Rectal smooth muscle tissue (tissue), 1 donor: ENCODE measurements around the gene ADAMTS17.

ENCODE experiments used
- H3K27ac ChIP-seq: one replicate; pipeline ENCODE4 v1.7.0; 2013; ENCODE audit warnings: low read depth, low read length, inconsistent platforms
- H3K27me3 ChIP-seq: one replicate; pipeline ENCODE4 v1.7.0; 2013; ENCODE audit warnings: low read length; ENCODE audit not compliant: control insufficient read depth, insufficient read depth
- H3K36me3 ChIP-seq: one replicate; pipeline ENCODE4 v1.7.0; 2013; ENCODE audit warnings: low read length; ENCODE audit not compliant: control insufficient read depth, insufficient read depth
- H3K4me1 ChIP-seq: one replicate; pipeline ENCODE4 v1.7.0; 2013; ENCODE audit warnings: low read length; ENCODE audit not compliant: control insufficient read depth, insufficient read depth
- H3K4me3 ChIP-seq: one replicate; pipeline ENCODE4 v1.7.0; 2013; ENCODE audit warnings: low read length
- H3K9ac ChIP-seq: one replicate; pipeline ENCODE4 v1.7.0; 2013; ENCODE audit warnings: low read length

Gene ADAMTS17

DNA sequence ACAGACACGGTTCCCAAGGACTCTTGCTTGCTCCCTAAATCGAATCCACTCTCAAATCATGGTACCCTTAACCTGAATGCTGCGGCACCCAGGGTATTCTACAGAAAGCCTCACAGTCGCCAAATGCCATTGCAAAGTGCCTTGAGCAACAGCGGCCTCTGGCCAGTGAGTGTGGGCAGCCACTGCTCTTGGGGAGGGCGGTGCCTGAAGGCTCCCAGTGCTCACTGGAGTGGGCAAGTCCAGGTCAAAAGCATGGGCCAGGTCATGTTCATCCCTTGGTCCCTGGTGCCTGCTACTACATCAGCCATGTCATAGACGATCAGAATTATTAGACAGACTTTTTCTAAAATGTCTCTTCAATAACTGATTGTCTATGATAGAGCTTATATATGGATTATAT is 82.5 kb downstream of the ADAMTS17 start:
- no peak overlapping the region for H3K27ac ChIP-seq

DNA sequence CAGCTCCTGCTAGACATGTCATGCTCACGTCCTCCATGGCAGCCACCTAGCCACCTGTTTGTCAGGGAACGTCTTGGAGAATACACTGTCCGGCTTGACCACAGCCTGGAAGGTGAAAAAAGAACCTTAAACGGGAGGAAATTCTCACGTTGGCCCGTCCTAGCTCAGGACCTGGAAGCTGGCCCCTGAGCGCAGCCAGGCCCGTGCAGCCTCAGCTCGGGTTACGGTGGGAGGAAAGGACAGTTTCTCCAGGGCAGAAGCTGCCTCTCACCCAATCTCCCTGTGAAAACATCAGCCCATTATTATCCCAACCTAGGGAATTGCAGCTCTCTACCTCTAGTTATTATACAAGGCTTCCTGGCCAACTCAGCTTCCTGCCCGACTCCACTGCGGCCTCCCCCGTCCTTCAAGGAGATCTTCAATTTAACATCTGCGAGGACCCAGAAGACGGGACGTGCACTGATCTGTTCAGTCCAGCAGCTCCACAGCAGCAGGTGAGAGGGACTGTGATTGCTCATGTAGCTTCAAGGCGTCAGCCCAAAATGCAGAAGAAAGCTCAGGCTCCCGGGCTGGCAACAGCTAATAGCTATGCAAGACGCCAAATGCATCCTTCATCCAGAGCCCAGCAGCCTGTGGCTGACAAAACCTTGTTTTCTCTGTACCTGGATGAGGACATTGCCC is 84.7 kb downstream of the ADAMTS17 start:
- no peak overlapping the region for H3K27ac ChIP-seq

More for the DNA sequence above, 82.5 kb downstream of the ADAMTS17 start:
- H3K4me3 ChIP-seq: no peak overlapping the region
- H3K27me3 ChIP-seq: no peaks in the 10 kb centered on the region
- no peaks in the 10 kb centered on the region for H3K36me3 ChIP-seq
- no peaks in the 10 kb centered on the region for H3K4me1 ChIP-seq
- H3K9ac ChIP-seq: no peak overlapping the region

DNA sequence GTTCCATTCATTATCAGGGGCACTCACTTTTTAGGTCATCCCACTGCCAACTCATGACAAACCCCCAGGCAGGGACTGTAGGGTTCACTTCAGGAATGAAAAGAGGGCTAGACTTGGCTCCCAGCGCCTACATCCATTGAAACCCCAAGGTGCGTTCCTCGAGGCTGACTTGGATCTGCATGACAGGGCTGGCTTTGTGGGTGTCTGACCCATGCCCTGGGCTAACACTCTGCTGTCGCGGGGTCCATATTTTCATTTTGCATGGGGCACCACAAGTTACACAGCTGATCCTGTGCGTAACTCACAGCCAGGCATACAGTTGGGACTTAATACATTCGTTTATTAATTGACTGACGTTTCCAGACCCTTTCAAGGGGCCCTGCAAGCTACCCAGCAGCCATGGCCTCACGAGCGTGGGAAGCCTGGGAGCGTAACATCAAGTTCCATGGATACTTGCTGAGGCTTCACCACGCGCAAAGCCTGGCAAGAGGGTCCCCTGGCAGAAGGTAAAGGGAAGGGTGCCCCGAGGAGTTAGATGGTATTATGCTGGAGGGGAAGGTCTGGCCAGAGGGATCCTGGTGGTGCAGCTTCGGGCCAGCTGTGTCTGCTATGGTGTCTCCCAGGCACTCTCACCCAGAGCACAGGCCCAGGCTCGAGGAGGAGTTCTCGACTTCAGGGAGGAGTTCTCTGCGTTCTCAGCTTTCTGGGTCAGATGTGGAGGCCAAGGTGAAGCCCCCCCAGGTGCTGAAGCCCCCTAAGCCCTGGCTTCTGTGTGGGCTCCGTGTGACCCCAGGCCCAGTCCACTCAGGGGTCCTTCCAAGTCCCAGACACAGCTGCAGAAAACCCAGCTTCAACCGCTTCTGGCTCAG is 85.4 kb downstream of the ADAMTS17 start:
- Histone ChIP-seq H3K9ac (no peak overlapping the region), H3K36me3 (no peaks in the 10 kb centered on the region), H3K4me3 (no peak overlapping the region), H3K4me1 (no peaks in the 10 kb centered on the region), H3K27me3 (no peaks in the 10 kb centered on the region), H3K27ac (no peak overlapping the region)

More for the DNA sequence above, 84.7 kb downstream of the ADAMTS17 start:
- H3K4me3 ChIP-seq: no peak overlapping the region
- no peaks in the 10 kb centered on the region for H3K36me3 ChIP-seq
- no peaks in the 10 kb centered on the region for H3K27me3 ChIP-seq
- no peaks in the 10 kb centered on the region for H3K4me1 ChIP-seq
- no peak overlapping the region for H3K9ac ChIP-seq

- H3K36me3 ChIP-seq: no peaks in the 10 kb centered on the region
- no peak overlapping the region for H3K27ac ChIP-seq
- no peak overlapping the region for H3K4me3 ChIP-seq
- H3K27me3 ChIP-seq: no peaks in the 10 kb centered on the region
- H3K9ac ChIP-seq: no peak overlapping the region
- H3K4me1 ChIP-seq: no peaks in the 10 kb centered on the region
Measured at GRCh38 chr15:100255644-100256043, 86.1 kb downstream of the ADAMTS17 start.

DNA sequence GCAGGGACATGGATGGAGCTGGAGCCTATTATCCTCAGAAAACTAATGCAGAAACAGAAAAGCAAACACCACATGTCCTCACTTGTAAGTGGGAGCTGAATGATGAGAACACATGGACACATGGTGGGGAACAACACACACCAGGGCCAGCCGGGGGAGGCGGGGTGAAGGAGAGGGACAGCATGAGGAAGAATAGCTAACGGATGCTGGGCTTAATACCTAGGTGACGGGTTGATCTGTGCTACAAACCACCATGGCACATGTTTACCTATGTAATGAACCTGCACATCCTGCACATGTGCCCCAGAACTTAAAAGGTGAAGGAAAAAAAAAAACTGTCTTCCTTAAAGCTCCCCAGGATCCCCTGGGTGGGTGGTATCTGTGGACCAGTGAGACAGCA is 87.1 kb downstream of the ADAMTS17 start:
- Histone ChIP-seq H3K9ac (no peak overlapping the region), H3K4me1 (no peaks in the 10 kb centered on the region), H3K27ac (no peak overlapping the region), H3K27me3 (no peaks in the 10 kb centered on the region), H3K36me3 (no peaks in the 10 kb centered on the region), H3K4me3 (no peak overlapping the region)

GRCh38 chr15:100254285-100254684 is 87.5 kb downstream of the ADAMTS17 start:
- Histone ChIP-seq H3K4me1 (no peaks in the 10 kb centered on the region), H3K4me3 (no peak overlapping the region), H3K27me3 (no peaks in the 10 kb centered on the region), H3K27ac (no peak overlapping the region), H3K36me3 (no peaks in the 10 kb centered on the region), H3K9ac (no peak overlapping the region)

DNA sequence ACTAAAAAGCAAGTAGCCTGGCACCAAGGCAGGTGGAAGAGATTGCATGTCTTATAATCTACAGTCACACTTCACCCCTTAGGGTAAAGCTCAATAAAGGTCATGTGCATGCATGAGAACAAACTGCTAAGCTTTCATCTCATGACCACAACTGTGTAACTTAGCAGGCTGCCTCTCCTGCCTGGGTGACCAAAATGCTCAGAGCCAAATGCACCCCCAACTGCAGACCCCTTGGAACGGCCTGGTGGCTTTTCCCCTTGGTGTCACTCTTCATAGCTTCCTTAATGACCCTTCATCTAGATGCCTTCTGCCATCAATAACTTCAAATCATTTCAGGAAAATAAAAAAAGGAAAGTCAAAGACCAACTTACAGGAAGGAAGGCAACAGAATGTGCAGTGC is 88.1 kb downstream of the ADAMTS17 start:
- no peak overlapping the region for H3K4me3 ChIP-seq

GRCh38 chr15:100252779-100253417 is 88.9 kb downstream of the ADAMTS17 start:
- H3K27me3 ChIP-seq: no peaks in the 10 kb centered on the region
- no peak overlapping the region for H3K9ac ChIP-seq
- H3K27ac ChIP-seq: no peak overlapping the region
- no peaks in the 10 kb centered on the region for H3K4me1 ChIP-seq
- H3K36me3 ChIP-seq: no peaks in the 10 kb centered on the region
- H3K4me3 ChIP-seq: no peak overlapping the region

More for the DNA sequence above, 88.1 kb downstream of the ADAMTS17 start:
- no peaks in the 10 kb centered on the region for H3K4me1 ChIP-seq
- H3K36me3 ChIP-seq: no peaks in the 10 kb centered on the region
- no peak overlapping the region for H3K27ac ChIP-seq
- no peaks in the 10 kb centered on the region for H3K27me3 ChIP-seq
- H3K9ac ChIP-seq: no peak overlapping the region

DNA sequence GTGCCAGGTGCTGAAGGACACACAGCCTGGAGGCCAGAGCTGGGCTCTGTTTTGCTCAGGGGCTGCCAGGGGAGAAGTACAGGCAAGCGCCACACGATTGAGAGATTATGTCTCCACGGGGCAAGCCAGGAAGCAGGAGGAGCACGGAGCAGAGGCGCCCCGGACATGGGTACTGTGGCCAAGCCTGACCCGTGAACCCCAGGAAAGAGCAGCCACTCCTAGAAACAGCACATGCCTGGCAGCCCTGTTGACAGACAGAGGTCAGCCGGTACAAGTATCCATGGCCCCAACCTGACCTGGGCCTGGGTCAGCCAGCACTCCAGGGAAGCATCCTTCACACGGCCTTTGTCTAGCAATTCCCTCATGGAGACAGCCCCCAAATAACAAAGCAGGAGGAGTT is 89.4 kb downstream of the ADAMTS17 start:
- no peak overlapping the region for H3K4me3 ChIP-seq

DNA sequence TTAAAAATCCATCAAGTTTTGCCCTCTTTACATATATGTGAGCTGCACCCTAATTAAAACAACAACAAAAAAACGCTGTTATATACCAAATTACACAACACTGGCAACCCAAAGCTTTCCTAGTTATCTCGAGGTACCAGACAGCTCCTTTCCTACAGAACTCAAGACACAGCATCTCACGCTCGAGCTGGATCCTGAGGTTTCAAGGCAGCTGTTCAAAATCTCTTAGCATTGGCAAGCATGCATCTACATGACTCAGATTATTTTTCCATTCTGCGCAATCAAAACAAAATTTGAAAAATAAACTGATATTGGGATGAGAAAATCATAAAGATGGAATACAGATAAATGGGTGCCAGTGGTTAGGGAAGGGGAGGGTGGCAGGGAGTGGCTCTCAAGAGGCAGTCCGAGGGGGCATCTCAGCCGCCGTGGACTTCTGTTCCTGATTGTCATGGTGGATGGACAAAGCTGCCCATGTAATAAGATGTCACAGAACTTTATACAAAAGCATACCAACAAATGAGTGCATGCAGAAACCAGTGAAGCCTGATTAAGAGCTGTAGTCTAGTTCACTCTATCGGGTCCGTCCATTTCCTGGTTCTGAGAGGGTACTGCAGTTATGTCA is 91.5 kb downstream of the ADAMTS17 start:
- no peak overlapping the region for H3K9ac ChIP-seq
- no peak overlapping the region for H3K4me3 ChIP-seq
- no peaks in the 10 kb centered on the region for H3K27me3 ChIP-seq
- no peaks in the 10 kb centered on the region for H3K36me3 ChIP-seq
- H3K27ac ChIP-seq: no peak overlapping the region
- no peaks in the 10 kb centered on the region for H3K4me1 ChIP-seq

More for the DNA sequence above, 89.4 kb downstream of the ADAMTS17 start:
- H3K9ac ChIP-seq: no peak overlapping the region
- no peak overlapping the region for H3K27ac ChIP-seq
- no peaks in the 10 kb centered on the region for H3K4me1 ChIP-seq
- no peaks in the 10 kb centered on the region for H3K27me3 ChIP-seq
- H3K36me3 ChIP-seq: no peaks in the 10 kb centered on the region

- H3K27me3 ChIP-seq: no peaks in the 10 kb centered on the region
- H3K4me1 ChIP-seq: no peaks in the 10 kb centered on the region
- no peak overlapping the region for H3K27ac ChIP-seq
- no peaks in the 10 kb centered on the region for H3K36me3 ChIP-seq
- H3K9ac ChIP-seq: no peak overlapping the region
- no peak overlapping the region for H3K4me3 ChIP-seq
Measured at GRCh38 chr15:100249096-100249815, 92.5 kb downstream of the ADAMTS17 start.

GRCh38 chr15:100248236-100248635 is 93.5 kb downstream of the ADAMTS17 start:
- Histone ChIP-seq H3K27ac (no peak overlapping the region), H3K4me3 (no peak overlapping the region), H3K9ac (no peak overlapping the region), H3K4me1 (no peaks in the 10 kb centered on the region), H3K36me3 (no peaks in the 10 kb centered on the region), H3K27me3 (no peaks in the 10 kb centered on the region)
